A549 (cell line): ENCODE results near the gene ODAD4. TPM values are rescaled to one million over a fixed set of nuclear protein-coding genes. Genes with fewer than 3 reads are reported as not detected.

Source experiments
- ATAC-seq, 2 experiments: fragments of 200-7000 bp in 1 of 2; fragments of >200 bp in 1 of 2; cut with Nextera tagmentation in 1 of 2; cut with Tn5 transposase in 1 of 2; 3 replicates each; pipeline versions ENCODE4 v1.8.0 to v1.9.1; 2018 to 2020; ENCODE audit warnings: mild to moderate bottlenecking in 1 of 2, moderate library complexity in 1 of 2
- CTCF ChIA-PET: fragments of 300-600 bp; sonication (Branson Sonifier 250); formaldehyde crosslinking; extraction: SDS; loops from one replicate; lab custom pipeline; 2021; ENCODE audit warnings: antibody characterized with exemption, inconsistent platforms; lab: Yijun Ruan, JAX
- POLR2A ChIA-PET: fragments of 350-600 bp; formaldehyde crosslinking; extraction: SDS; loops from one replicate; lab custom pipeline; 2021; ENCODE audit warnings: antibody characterized with exemption, inconsistent platforms; lab: Yijun Ruan, JAX
- DNase-seq, 2 experiments: peaks; one replicate each; pipeline versions ENCODE4 v3.0.0 to v3.0.0-alpha.2; 2011 to 2016; ENCODE audit warnings: low read depth in 1 of 2, low spot score in 1 of 2
- FAIRE-seq: peaks from 2 replicates; lab custom pipeline; 2011; peaks lifted over from hg19 to GRCh38; lab: Jason Lieb, UNC
- H3K27ac ChIP-seq, 2 experiments: fragments of >200 bp; sonication (Bioruptor Twin); formaldehyde crosslinking; 3 replicates each; pipeline ENCODE4 v1.5.1; 2016 to 2017
- H3K4me1 ChIP-seq: fragments of >200 bp; sonication (Bioruptor Twin); formaldehyde crosslinking; 3 replicates; pipeline ENCODE4 v1.6.1; 2016
- H3K4me2 ChIP-seq: fragments of >200 bp; sonication (Bioruptor Twin); formaldehyde crosslinking; 3 replicates; pipeline ENCODE4 v1.6.1; 2016
- H3K4me3 ChIP-seq: fragments of >200 bp; sonication (Bioruptor Twin); formaldehyde crosslinking; 3 replicates; pipeline ENCODE4 v1.5.1; 2016
- H3K9me3 ChIP-seq: fragments of >200 bp; sonication (Bioruptor Twin); formaldehyde crosslinking; 3 replicates; pipeline ENCODE4 v1.6.1; 2016
- BCL3 ChIP-seq: fragments of >200 bp; sonication (Bioruptor Twin); formaldehyde crosslinking; IDR thresholded peaks from 3 replicates; pipeline ENCODE4 v1.6.1; 2016
- CEBPB ChIP-seq, 2 experiments: fragments of >200 bp in 1 of 2; sonication (Bioruptor Twin) in 1 of 2; formaldehyde crosslinking in 1 of 2; IDR thresholded peaks; 2 replicates each; pipeline ENCODE4 v1.6.1; 2012 to 2016
- CHD2 ChIP-seq: fragments of 150-350 bp; IDR thresholded peaks from 2 replicates; pipeline ENCODE4 v1.6.1; 2014; ENCODE audit warnings: low read length; ENCODE audit not compliant: partially characterized antibody
- EHMT2 ChIP-seq: fragments of 200-600 bp; sonication (generic); IDR thresholded peaks from 2 replicates; pipeline ENCODE4 v1.6.1; 2016; ENCODE audit warnings: antibody characterized with exemption, low read depth, mild to moderate bottlenecking, moderate library complexity
- EP300 ChIP-seq, 2 experiments: fragments of >200 bp; sonication (Bioruptor Twin); formaldehyde crosslinking; IDR thresholded peaks; 2 replicates in 1 of 2; 3 replicates in 1 of 2; pipeline ENCODE4 v1.6.1; 2016 to 2017
- FOSL2 ChIP-seq, 2 experiments: fragments of 450-650 bp in 1 of 2; fragments of >200 bp in 1 of 2; sonication (Bioruptor Twin) in 1 of 2; formaldehyde crosslinking; IDR thresholded peaks; 2 replicates each; pipeline versions ENCODE4 v1.5.0 to v1.6.1; 2016 to 2020; ENCODE audit warnings: mild to moderate bottlenecking in 1 of 2, moderate library complexity in 1 of 2
- FOXS1 ChIP-seq: fragments of 250-450 bp; sonication (Bioruptor Pico); IDR thresholded peaks from 2 replicates; pipeline ENCODE4 v1.5.0; 2020; ENCODE audit warnings: mild to moderate bottlenecking, moderate library complexity
- GATA3 ChIP-seq: IDR thresholded peaks from 2 replicates; pipeline ENCODE4 v1.6.1; 2012; ENCODE audit warnings: borderline replicate concordance
- HDAC2 ChIP-seq: fragments of 200-600 bp; sonication (generic); IDR thresholded peaks from 2 replicates; pipeline ENCODE4 v1.6.1; 2016
- HES2 ChIP-seq: fragments of >200 bp; sonication (Bioruptor Twin); formaldehyde crosslinking; IDR thresholded peaks from 2 replicates; pipeline ENCODE4 v1.6.1; 2016
- HEYL ChIP-seq: fragments of 250-450 bp; sonication (Bioruptor Pico); IDR thresholded peaks from 2 replicates; pipeline ENCODE4 v1.8.0; 2021; ENCODE audit warnings: mild to moderate bottlenecking, moderate library complexity
- HOXB13 ChIP-seq: fragments of 250-450 bp; sonication (Bioruptor Pico); IDR thresholded peaks from 2 replicates; pipeline ENCODE4 v1.5.0; 2020; ENCODE audit warnings: low read depth, mild to moderate bottlenecking, moderate library complexity
- JUN ChIP-seq, 2 experiments: fragments of >200 bp; sonication (Bioruptor Twin); formaldehyde crosslinking; IDR thresholded peaks; 2 replicates in 1 of 2; 3 replicates in 1 of 2; pipeline ENCODE4 v1.6.1; 2016 to 2017
- KDM1A ChIP-seq: fragments of 200-600 bp; sonication (generic); IDR thresholded peaks from 2 replicates; pipeline ENCODE4 v1.6.1; 2016; ENCODE audit warnings: low read depth, mild to moderate bottlenecking
- KDM5A ChIP-seq: fragments of 200-600 bp; sonication (generic); IDR thresholded peaks from 2 replicates; pipeline ENCODE4 v1.6.1; 2016; ENCODE audit warnings: antibody characterized with exemption, mild to moderate bottlenecking
- MAFK ChIP-seq: fragments of 450-650 bp; IDR thresholded peaks from 2 replicates; pipeline ENCODE4 v1.6.1; 2014; ENCODE audit not compliant: partially characterized antibody
- MAX ChIP-seq: IDR thresholded peaks from 2 replicates; pipeline ENCODE4 v1.6.1; 2012
- MAZ ChIP-seq: fragments of 150-350 bp; IDR thresholded peaks from 2 replicates; pipeline ENCODE4 v1.6.1; 2014; ENCODE audit warnings: antibody characterized with exemption, low read depth, low read length, borderline replicate concordance
- MYC ChIP-seq: IDR thresholded peaks from 2 replicates; pipeline ENCODE4 v1.6.1; 2012; ENCODE audit warnings: mild to moderate bottlenecking, inconsistent platforms, low read length, improper control_type of control experiment, borderline replicate concordance
- NFE2L2 ChIP-seq: fragments of 150-350 bp; conservative IDR thresholded peaks from 2 replicates; pipeline ENCODE4 v1.6.1; 2014; ENCODE audit warnings: low read length
- NPAS2 ChIP-seq: fragments of 250-450 bp; sonication (Bioruptor Pico); IDR thresholded peaks from 2 replicates; pipeline ENCODE4 v1.8.0; 2022; ENCODE audit warnings: mild to moderate bottlenecking, moderate library complexity, borderline replicate concordance
- NR3C1 ChIP-seq: fragments of >200 bp; sonication (Bioruptor Twin); formaldehyde crosslinking; IDR thresholded peaks from 3 replicates; pipeline ENCODE4 v1.6.1; 2017
- PHF8 ChIP-seq: fragments of 200-600 bp; sonication (generic); IDR thresholded peaks from 2 replicates; pipeline ENCODE4 v1.6.1; 2016; ENCODE audit warnings: low read depth, mild to moderate bottlenecking, antibody characterized with exemption, moderate library complexity, borderline replicate concordance
- POLR2A ChIP-seq: IDR thresholded peaks from 2 replicates; pipeline ENCODE4 v1.6.1; 2012; ENCODE audit warnings: mild to moderate bottlenecking, low read length
- POLR2AphosphoS2 ChIP-seq: conservative IDR thresholded peaks from 2 replicates; pipeline ENCODE4 v1.6.1; 2012; ENCODE audit warnings: low read length, improper control_type of control experiment, inconsistent platforms
- RAD21 ChIP-seq, 2 experiments: fragments of >200 bp in 1 of 2; sonication (Bioruptor Twin) in 1 of 2; formaldehyde crosslinking in 1 of 2; IDR thresholded peaks in 1 of 2; conservative IDR thresholded peaks in 1 of 2; 2 replicates in 1 of 2; 3 replicates in 1 of 2; pipeline ENCODE4 v1.6.1; 2012 to 2018; ENCODE audit warnings: inconsistent platforms in 1 of 2
- RCOR1 ChIP-seq: fragments of 150-350 bp; IDR thresholded peaks from 2 replicates; pipeline ENCODE4 v1.6.1; 2014; ENCODE audit warnings: antibody characterized with exemption, low read length, low read depth
- REST ChIP-seq: fragments of 200-600 bp; sonication (generic); IDR thresholded peaks from 2 replicates; pipeline ENCODE4 v1.6.1; 2016; ENCODE audit warnings: antibody characterized with exemption, mild to moderate bottlenecking, moderate library complexity
- RFX5 ChIP-seq: fragments of 450-650 bp; IDR thresholded peaks from 2 replicates; pipeline ENCODE4 v1.7.1; 2014; ENCODE audit warnings: antibody characterized with exemption, mild to moderate bottlenecking, moderate library complexity
- RNF2 ChIP-seq: fragments of 200-600 bp; sonication (generic); IDR thresholded peaks from 2 replicates; pipeline ENCODE4 v1.6.1; 2016; ENCODE audit warnings: low read depth, mild to moderate bottlenecking, antibody characterized with exemption, moderate library complexity, borderline replicate concordance
- SREBF2 ChIP-seq: fragments of 450-650 bp; IDR thresholded peaks from 2 replicates; pipeline ENCODE4 v1.6.1; 2014; ENCODE audit warnings: mild to moderate bottlenecking, moderate library complexity
- TFCP2L1 ChIP-seq: fragments of 250-450 bp; sonication (Bioruptor Pico); IDR thresholded peaks from 2 replicates; pipeline ENCODE4 v1.5.0; 2021; ENCODE audit warnings: mild to moderate bottlenecking
- TP53 ChIP-seq: fragments of 250-450 bp; sonication (Bioruptor Pico); IDR thresholded peaks from 2 replicates; pipeline ENCODE4 v1.5.0; 2021; ENCODE audit warnings: mild to moderate bottlenecking, moderate library complexity
- ZC3H11A ChIP-seq: fragments of 450-650 bp; IDR thresholded peaks from 2 replicates; pipeline ENCODE4 v1.6.1; 2014; ENCODE audit warnings: antibody characterized with exemption, mild to moderate bottlenecking
- ZFP36 ChIP-seq: fragments of 450-650 bp; IDR thresholded peaks from 2 replicates; pipeline ENCODE4 v1.6.1; 2014; ENCODE audit warnings: borderline replicate concordance; ENCODE audit not compliant: partially characterized antibody
- WGBS: methylation state at CpG from one replicate; pipeline ENCODE4 v1.1.6; 2017; ENCODE audit errors: missing lambda C conversion rate; 5-methylcytosine and 5-hydroxymethylcytosine counted together
- polyA plus RNA-seq, 4 experiments: library from polyadenylated mRNA; depleted of rRNA in 3 of 4; stranded (reverse); fragments of >200 nt; fragmentation: RNase III in 1 of 4; extraction: RNeasy Plus Mini Kit Qiagen cat#74134 plus additional on column Dnase treatment in 1 of 4; gene quantifications; 2 replicates in 3 of 4; 3 replicates in 1 of 4; pipeline ENCODE4 v1.2.3, GENCODE V29; 2011 to 2017

The ODAD4 gene
- polyA plus RNA-seq, 2 of the 4 experiments (the other 2 are of a cell fraction) = 2.0 to 2.3 TPM

GRCh38 chr17:41966463-41967140, 36.2 kb downstream of the ODAD4 start, which contains the start of gene CNP:
CNP (plus strand) TSS chr17:41966795; CDS start chr17:41966885, 90 bp downstream.
- ATAC-seq (peak; percentile 69 to 85), DNase-seq (peak; percentile 92 to 95), FAIRE-seq (no peak)
- ChIA-PET POLR2A (interaction anchor here (0.6 to 2.3 kb wide), 16 partner anchors 9 to 423 kb away, joined by 3 to 27 read pairs (median 4); partner anchors contain the start of genes DNAJC7, KAT2A, NKIRAS2 and ODAD4), CTCF (interaction anchor here (0.9 to 29.5 kb wide), 11 partner anchors 8 to 163 kb away, joined by 3 to 378 read pairs (median 104); partner anchors contain the start of genes ACLY, DHX58, DNAJC7 and HSPB9)
- H3K4me2 ChIP-seq = peak within 1 kb of the TSS; percentile 84
- H3K4me3 ChIP-seq = peak within 1 kb of the TSS; percentile 79
- H3K9me3 ChIP-seq = no peaks in the 10 kb centered on the region
- H3K27ac ChIP-seq = peak within 1 kb of the TSS; percentile 75 to 96
- WGBS = 1% methylated on average over 37 of the region's 71 CpGs
- H3K4me1 ChIP-seq = peaks cover 12% of the 10 kb centered on the region; the same call in 2 of the 3 replicates
- TF ChIP-seq RAD21 (conservative IDR thresholded peaks at IDR 0.05 in 1 of 2, IDR thresholded peaks at IDR 0.05 in 1 of 2) (no peak), MYC (peak; percentile 62; the same call in 1 of the 2 replicates), ZFP36 (no peak), TFCP2L1 (CRISPR knock-in tag) (peak; percentile 84; the same call in 1 of the 2 replicates), HOXB13 (CRISPR knock-in tag) (no peak; the same call in 1 of the 2 replicates), MAX (peak; percentile 90), NPAS2 (CRISPR knock-in tag) (no peak), HES2 (no peak), JUN (IDR thresholded peaks at IDR 0.05) (peak; percentile 83 to 87; a peak in 4 of 5 replicates), POLR2AphosphoS2 (peak; percentile 59; the same call in 1 of the 2 replicates), RFX5 (no peak), REST (peak; percentile 99), BCL3 (peak; percentile 91; the same call in 1 of the 3 replicates), TP53 (CRISPR knock-in tag) (no peak), EP300 (IDR thresholded peaks at IDR 0.05) (no peak), MAZ (0 out of 2 replicates have a peak, but pooled peaks have one; percentile 33), PHF8 (peak; percentile 67; the same call in 1 of the 2 replicates), ZC3H11A (no peak), POLR2A (peak; percentile 84), HDAC2 (no peak), CEBPB (IDR thresholded peaks at IDR 0.05) (no peak), HEYL (CRISPR knock-in tag) (no peak), NFE2L2 (no peak), NR3C1 (no peak), RCOR1 (no peak), EHMT2 (no peak), SREBF2 (no peak), FOSL2 (IDR thresholded peaks at IDR 0.05) (no peak), FOSL2 (CRISPR knock-in tag; IDR thresholded peaks at IDR 0.05) (no peak), CHD2 (peak; percentile 95), KDM1A (no peak), GATA3 (peak; percentile 27; the same call in 1 of the 2 replicates), FOXS1 (CRISPR knock-in tag) (no peak), KDM5A (no peak), MAFK (no peak), RNF2 (no peak; the same call in 1 of the 2 replicates)
